NCI-H446 treated with DMSO at 0.1 percent for 48 hours (cell line): ENCODE measurements around the gene ZER1.
"Not testable (repeated sequence)": the region's sequence is repeated elsewhere in the genome, so short reads cannot be mapped to it uniquely, and the experiment has no call there.

Source experiments
- DNase-seq: peaks from one replicate; lab custom pipeline; 2025; lab: John Stamatoyannopoulos, UW

ZER1 gene

DNA sequence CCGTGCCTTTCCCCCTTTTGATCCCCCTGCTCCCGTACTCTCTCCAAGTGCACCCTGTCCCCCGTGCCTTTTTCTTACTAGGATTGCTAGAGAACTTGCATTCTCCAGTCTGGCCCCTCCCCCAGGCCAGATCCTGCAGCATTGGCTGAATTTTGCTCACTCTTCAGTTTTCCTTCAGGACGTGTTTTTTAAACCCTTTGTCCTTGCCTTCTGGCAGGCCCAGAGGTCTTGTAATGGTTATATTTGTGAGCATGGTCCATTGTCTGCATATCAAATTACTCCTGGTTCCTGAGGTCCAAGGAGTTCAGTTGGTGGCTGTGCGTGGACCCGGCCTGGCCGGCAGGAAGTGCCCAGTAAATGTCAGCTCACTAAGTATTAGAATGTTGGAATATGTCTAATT, 15.9 kb upstream of the ZER1 start:
- no peak for DNase-seq

DNA sequence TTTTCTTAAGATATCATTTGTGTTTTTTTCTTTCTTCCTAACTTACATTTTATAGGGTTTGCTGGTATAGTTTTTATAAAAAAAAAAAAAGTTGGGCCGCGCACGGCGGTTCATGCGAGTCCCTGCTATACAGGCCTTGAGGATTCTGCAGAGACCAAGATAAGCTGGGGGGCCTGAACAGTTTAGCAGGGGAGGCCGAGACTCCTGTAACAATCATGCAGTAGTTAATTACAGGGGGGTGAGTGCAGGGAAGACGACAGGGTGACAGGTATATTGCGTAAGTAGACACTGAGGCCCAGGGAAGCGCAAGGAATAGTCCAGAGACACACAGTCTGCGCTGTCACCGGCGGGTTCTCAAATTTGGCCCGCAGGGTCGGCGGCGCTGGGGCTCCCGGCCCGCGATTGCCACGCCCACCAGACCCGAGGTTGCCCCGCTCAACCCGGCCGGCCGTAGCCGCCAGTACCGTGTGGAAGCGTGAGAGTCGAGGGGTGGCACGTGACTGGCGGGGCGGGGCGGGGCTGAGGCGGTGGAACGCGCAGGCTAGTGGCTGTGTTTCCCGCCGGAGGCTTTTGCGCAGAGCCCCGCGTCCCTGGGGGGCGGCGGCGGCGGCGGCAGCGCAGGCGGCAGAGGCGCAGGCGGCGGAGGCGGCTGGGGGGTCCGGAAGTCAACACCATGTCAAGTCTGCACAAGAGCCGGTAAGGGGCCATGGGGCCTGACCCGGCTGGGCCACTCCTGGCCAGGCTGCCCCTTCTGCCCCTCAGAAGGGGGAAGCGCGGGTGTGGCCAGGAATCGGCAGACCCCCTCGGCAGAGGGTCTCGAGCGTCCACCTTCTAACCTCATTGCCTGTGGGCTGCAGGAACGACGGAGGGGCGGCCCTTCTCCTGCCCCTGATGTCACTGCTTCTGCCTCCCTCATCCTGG, 15.2 kb upstream of the ZER1 start, which contains the start of gene TBC1D13:
Gene TBC1D13, plus strand, starts transcription at position 573 of the 921 bp plus-strand sequence. Its CDS starts 101 bp downstream, at position 674.
- peak; percentile 56 for DNase-seq

DNA sequence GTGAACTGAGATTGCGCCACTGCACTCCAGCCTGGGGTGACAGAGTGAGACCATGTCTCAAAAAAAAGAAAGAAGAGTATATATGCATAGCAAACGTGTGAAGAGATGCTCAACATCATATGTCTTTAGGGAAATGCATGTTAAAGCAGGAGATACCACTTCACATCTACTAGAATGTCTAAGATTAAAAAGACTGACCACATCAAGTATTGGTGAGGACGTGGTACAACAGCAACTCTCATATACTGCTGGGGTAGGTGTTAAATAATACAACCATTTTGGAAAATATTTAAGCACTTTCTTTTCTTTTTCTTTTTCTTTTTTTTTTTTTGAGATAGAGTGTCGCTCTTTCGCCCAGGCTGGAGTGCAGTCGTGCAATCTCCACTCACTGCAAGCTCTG, 13.7 kb upstream of the ZER1 start:
- no peak for DNase-seq

DNA sequence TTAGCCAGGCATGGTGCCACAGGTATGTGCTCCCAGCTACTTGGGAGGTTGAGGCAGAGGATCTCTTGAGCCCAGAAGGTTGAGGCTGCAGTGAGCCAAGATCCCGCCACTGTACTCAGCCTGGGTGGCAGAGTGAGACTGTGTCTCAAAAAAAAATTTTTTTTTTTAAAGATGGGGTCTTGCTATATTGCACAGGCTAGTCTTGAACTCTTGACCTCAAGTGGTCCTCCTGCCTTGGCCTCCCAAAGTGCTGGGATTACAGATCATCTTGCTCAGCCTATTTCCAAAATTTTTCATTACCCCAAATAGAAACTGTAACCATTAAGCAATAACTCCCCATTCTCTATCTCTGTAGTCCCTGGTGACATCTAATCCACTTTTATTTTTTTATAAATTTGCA, 10.9 kb upstream of the ZER1 start:
- no peak for DNase-seq

DNA sequence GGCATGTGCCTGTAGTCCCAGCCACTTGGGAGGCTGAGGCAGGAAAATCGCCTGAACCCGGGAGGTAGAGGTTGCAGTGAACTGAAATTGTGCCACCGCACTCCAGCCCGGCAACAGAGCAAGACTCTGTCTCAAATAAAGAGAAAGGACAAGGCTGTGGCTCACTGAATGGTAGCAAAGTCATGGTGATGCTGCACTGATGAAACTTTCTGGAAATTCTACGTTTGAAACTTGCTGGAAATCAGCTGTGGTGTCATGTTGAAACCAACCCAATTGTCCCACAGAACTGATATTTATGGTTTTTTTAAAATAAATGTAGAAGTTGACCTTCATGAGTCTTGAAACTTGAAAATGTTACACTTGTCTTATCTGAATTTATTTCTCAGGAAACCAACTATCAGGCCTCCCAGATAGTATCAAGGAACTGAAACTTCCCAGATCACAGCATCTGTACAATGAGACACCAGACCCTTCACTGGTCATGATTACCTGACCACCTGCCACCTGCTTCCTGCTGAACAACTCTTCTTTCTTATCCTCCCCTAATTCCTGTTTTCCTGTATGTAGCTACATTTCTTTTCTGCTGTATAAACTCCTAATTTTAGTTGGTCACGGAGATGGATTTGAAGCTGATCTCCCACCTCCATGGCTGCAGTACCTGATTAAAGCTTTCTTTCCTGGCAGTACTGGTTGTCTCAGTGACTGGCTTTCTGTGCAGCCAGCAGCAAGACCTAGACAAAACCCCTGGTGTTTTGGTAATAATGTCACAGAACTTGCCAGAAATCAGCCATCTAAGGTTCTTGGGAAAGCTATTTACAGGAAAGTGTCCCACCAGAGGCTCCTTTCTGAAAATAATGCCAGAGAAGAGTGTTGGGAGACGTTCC, 9.7 kb upstream of the ZER1 start:
- no peak for DNase-seq

DNA sequence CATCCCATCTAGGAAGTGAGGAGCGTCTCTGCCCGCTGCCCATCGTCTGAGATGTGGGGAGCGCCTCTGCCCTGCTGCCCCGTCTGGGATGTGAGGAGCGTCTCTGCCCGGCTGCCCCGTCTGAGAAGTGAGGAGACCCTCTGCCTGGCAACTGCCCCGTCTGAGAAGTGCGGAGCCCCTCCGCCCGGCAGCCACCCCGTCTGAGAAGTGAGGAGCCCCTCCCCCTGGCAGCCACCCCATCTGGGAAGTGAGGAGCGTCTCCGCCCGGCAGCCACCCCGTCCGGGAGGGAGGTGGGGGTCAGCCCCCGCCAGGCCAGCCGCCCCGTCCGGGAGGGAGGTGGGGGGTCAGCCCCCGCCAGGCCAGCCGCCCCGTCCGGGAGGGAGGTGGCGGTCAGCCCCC, 8.4 kb upstream of the ZER1 start:
- not testable (repeated sequence) for DNase-seq

DNA sequence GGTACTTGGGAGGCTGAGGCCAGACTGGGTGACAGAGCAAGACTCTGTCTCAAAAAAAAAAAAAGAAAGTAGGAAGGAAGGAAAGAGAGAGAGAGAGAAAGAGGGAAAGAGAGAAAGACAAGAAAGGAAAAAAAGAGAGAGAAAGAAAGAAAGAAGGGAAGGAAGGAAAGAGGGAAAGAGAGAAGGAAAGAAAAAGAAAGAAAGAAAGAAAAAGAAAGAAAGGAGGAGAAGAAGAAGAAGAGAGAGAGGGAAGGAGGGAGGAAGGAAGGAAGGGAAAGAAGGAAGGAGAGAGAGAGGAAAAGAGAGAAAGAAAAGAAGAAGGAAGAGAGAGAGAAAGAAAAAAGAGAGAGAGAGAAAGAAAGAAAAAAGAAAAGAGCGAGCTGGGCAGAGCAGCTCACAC, 3.1 kb upstream of the ZER1 start:
- DNase-seq = no peak

DNA sequence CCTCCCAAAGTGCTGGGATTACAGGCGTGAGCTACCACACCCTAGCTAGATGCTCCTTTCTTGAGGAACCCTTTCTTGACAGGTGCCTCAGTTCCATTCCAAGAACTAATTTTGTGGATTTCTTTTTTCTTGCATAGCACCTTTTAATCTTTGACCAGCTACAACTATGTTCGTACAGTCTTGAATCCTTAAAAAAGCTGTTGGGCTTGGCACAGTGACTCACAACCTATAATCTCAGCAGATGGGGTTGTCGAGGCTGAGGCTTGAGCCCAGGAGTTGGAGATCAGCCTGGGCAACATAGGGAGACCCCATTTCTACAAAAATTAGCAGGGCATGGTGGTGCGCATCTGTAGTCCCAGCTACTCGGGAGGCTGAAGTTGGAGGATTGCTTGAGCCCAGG, 1.3 kb upstream of the ZER1 start:
- no peak for DNase-seq

DNA sequence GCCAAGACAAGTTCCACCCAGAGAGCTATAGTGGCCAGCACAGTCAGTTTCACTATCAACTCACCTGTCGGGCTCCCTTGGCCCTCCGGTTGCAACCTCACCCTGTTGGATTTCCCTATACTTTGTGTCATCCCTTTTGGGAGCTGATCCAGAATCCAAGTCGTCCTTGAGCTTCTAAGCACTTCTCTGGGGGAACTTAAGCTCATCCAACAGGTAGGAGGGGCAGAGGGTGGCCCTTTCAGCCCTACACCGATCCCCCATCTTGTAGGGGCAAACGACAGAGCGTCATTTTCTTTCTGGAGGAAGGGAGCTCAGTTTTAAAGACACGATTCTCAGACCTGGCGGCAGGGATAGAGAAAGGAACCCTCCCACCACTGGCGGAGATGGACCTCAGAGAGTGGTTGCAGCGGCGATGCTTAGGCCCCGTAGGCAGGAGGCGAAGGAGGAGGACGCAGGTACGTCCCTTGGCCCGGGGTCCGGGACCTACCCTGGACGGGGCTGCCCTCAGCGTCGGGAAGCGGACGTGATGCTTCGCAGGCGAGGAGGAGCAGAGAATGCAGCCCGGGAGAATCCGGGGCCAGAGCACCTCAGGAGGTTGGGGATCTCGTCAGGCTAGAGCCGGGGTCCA, 519 bp downstream of the ZER1 start:
- DNase-seq = no peak

DNA sequence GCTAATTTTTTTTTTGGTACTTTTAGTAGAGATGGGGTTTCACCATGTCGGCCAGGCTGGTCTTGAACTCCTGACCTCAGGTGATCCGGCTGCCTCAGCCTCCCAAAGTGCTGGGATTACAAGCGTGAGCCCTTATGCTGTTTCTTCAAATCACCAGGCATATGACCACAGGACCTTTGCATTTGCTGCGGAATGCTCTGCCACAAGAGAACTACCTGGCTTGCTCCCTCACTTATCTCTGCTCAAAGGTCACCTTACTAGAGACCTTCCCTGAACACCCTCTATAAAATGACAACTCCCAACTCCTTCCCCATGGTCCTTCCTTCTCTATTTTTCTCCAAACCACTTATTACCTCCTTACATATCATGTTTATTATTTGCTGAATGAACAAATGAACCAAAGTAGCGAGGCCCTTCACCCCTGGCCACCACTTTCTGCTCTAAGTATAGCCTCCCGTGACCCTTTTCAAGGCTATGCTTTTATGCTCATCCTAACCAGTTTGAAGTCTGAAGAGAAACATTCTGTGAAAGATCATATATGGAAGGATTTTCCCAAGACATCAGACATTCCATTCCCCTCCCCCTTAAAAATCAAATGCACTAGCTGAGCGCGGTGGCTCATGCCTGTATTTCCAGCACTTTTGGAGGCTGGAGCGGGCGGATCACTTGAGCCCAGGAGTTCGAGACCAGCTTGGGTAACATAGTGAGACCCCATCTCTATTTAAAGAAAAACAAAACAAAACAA, 1.3 kb downstream of the ZER1 start:
- no peak for DNase-seq

DNA sequence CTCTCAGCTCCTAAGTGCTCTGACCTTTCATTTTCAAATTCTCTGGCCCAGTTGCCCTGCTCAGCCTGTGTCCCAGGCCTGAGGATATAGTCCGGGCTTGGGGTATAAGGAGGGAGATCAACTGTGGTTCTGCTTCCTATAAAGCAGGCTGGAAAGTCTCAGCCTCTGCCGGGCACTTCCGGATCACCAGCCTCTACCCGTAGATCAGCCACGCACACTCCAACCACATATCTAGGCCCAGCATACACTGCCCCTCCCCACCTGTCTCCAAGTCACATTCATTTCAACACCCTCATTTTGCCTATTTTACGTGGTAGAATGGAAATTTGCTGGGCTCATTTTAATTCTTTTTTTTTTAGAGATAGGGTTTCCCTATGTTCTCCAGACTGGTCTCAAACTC, 3.1 kb downstream of the ZER1 start:
- no peak for DNase-seq

DNA sequence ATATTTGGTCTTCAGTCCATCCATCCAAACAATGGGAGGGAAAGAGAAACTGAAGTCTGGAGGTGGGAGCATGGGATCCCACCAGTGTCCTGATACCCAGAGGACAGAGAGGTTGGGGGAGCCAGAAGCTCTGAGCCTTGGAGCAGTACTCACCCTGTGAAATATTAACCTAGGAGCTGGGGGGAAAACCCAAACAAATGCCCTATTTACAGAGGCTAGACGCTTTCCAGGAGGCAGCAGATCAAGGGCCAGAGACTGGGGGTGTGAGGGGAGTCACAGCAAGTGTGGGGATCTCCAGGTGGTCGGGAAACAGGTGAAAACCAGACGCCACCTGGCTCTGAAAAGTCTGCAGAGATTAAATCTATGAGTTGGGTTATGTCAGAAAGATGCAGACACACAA, 6.2 kb downstream of the ZER1 start:
- DNase-seq = no peak

DNA sequence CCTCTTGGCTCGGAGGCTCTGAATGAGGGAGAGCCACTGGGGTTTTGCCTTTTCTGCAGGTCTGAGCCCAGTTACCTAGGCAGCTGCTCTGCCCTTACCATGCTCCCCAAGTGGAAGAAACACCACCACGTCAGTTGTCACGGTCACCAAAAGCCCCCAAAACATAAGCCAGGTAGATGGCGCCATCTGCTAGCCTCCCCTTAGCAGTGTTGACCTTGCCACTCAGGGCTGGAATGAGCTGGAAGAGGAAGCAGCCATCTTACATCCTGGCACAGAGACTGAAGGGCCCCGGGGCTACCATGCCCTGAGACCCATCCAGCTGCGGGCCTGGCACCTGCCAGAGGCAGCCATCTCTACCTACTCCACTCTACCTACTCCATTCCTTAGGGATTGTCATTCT, 7.4 kb downstream of the ZER1 start:
- DNase-seq = no peak

DNA sequence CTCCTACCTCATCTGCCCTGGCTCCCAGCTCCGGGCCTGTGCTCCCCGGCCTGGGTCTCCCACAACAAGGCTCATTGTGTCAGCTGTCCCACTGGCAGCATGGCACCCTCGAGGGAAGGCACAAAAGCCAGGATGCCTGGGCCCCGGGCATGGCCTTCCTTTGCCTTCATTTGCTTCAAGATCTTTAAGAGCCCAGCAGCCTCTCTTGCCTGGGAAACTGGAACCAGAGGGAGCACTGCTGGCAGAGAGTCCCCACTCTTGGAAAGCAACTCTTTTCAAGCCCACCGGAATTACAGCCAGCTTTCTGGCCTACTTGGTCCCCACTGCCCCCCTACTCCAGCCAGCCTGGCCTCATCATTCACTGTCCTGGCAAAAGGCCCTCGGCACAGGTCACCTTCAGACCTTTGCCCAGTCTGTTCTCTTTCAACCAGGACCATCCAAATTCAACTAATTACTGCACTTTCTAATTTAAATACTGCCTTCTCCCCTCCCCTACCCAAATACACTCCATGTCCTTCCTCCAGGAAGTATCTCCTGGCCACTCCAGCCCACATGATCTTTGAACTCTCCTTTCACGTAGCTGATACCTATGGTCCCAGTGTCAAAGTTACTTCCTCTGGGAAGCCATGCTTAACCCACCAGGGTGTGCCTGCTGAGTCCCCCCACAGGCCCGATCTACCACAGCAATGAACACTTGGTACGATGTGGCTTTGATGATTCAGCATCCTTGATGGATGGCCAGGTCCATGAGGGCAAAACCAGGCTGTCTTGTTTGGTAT, 8.9 kb downstream of the ZER1 start:
- DNase-seq = no peak

DNA sequence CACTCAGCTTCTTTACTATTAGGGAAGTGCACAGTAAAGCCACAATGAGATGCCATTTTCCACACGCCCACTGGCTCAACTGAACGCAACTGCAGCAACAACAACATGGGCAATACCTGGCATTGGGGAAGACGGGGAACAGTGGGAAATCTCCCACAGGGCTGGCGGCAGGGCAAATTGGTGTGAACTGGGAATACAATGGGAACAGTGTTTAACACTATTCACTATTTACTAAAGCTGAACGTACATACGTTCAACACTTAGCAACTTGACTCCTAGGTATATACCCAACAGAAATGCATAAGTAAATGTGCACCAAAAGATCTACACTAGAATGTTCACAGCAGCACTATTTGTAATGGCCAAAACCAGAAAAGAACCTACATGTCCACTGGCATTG, 14.1 kb downstream of the ZER1 start:
- DNase-seq = no peak

DNA sequence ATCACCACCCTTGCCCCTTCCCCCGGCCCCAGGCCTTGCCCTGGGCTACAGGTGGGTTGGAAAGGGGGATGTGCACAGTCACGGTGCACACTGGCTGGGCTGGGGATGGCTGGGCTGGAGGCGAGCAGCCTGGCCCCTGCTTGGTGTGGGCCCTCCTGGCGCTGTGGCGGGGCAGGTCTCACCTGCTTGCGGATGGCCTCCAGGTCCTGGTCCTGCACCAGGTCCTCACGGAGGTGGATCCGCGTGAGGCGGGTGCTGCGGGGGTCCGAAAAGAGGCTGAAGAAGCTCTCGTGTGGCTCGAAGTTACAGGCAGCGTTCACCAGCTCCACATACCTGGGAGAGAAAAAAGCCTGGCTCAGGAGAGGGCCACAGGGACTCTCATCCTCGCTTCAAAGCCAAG, 18.1 kb downstream of the ZER1 start:
- no peak for DNase-seq

DNA sequence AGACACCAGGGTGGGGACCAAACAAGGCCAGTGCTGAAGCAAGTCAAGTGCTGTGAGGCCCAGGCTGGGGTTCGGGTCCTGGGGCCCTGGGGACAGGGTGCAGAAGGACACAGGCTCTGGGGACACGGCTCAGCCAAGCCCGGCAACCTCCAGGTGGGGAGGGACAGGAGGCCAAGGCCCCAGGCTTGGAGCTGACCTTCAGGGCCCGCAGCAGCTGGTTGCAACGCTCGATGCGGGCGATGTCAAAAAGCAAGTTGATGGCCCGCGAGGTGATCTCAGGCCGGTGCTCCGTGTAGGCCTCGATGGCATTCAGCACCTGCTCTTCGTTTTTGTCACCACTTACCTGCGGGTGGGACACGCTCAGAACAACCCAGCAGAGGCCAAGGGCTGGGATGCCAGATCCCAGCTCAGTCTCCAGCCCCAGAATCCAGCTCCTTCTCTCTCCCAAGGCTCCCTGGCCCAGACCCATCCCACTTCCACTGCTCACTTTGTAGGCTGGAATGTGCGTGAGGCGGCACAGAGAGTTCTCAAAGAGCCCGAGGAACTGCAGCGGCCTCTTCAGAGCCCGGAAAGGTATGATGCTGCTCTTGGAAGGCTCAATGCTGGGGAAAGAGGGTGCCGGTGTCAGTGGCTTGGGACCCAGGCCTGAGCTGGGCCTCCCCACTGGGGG, 20.7 kb downstream of the ZER1 start:
- no peak for DNase-seq

DNA sequence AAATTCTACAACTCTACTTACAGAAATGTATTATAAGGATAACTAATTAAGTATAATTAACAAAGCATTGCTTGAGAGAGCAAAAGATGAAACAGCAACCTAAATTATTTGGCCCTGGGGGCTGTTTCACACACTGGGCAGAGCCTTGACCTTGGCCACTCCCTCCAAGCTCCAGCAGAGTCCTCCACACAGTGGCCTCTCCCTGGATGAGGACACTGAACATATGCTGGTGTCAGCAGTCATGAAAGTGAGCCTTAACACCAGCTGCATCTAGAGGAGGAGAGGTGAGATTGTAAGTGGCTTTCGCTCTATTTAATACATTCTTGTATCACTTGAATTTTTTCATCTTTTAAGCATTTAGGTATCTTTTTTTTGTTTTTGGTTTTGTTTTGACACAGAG, 24.5 kb downstream of the ZER1 start:
- no peak for DNase-seq

DNA sequence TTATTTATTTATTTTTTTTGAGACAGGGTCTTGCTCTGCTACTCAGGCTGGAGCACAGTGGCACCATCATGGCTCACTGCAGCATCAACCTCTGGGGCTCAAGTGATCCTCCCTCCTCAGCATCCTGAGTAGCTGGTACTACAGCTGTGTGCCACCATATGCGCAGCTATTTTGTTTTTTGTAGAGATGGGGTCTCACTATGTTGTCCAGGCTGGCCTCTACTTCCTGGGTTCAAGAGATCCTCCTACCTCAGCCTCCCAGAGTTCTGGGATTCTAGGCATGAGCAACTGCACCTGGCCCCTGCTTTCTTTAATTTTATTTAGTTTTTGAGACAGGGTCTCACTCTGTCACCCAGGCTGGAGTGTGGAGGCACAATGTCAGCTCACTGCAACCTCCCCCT, 28.3 kb downstream of the ZER1 start:
- DNase-seq = no peak

DNA sequence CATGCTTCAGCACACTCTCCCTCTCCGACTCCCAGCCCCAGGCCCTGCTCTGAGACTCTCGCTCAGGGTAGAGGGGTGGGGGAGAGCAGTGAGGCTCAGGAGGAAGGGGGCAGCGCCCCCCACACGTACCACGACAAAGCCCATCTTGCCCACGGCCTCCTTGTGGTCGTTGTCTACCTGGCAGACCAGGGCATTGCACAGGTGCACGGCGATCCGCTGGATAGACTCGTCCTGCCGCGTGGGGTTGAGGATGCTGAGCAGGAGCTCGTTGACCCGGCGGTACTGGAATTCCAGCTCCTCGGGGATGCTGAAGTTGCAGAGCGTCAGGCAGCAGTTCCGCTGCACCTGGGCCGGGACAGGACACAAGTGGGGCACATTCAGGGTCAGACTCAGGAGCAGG, 29.3 kb downstream of the ZER1 start:
- no peak for DNase-seq

DNA sequence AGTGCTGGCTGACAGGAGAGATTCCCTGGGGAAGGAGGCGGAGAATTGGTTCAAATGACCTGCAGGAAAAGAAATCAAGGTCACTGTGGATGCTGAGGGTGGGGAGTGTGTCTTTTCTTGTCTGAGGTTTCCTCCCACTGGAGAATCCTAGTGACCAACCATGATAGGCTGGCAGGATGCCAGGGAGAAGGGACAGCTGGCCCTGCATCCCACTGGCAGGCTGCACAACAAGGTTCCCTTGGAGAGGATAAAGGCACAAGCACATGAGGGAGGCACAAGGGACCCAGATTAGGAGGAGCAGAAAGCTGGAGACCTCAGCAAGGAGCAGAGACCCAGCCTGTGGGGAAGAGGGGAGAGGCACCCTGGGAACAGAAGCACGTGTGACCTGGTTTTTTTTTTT, 36.4 kb downstream of the ZER1 start:
- DNase-seq = no peak
